Activated effector memory CD4-positive, alpha-beta T cell treated with anti-CD3 and anti-CD28 coated beads, Interleukin-2, amount 50 U/mL, for 16 hours (primary cell): ENCODE results near the gene TUBA8.
"Not testable (repeated sequence)": the region's sequence is repeated elsewhere in the genome, so short reads cannot be mapped to it uniquely, and the experiment has no call there.

Experiments used
- DNase-seq: peaks from one replicate; pipeline ENCODE4 v3.0.0-alpha.2; 2020

Gene TUBA8

GRCh38 chr22:18108187-18108586, 2.4 kb upstream of the TUBA8 start:
- DNase-seq = no peak

GRCh38 chr22:18109410-18110193, 1.0 kb upstream of the TUBA8 start:
- DNase-seq = no peak

- no peak for DNase-seq
Measured at GRCh38 chr22:18110954-18111758, 547 bp downstream of the TUBA8 start.

- DNase-seq = no peak
Measured at GRCh38 chr22:18111759-18112330, 1.2 kb downstream of the TUBA8 start.

- no peak for DNase-seq
Measured at GRCh38 chr22:18112440-18112839, 1.8 kb downstream of the TUBA8 start.

- no peak for DNase-seq
Measured at GRCh38 chr22:18113680-18114394, 3.2 kb downstream of the TUBA8 start.

GRCh38 chr22:18114495-18114894, 3.9 kb downstream of the TUBA8 start:
- no peak for DNase-seq

- DNase-seq = no peak
Measured at GRCh38 chr22:18114976-18115652, 4.5 kb downstream of the TUBA8 start.

GRCh38 chr22:18115906-18116371, 5.3 kb downstream of the TUBA8 start:
- no peak for DNase-seq

GRCh38 chr22:18116634-18117033, 6.0 kb downstream of the TUBA8 start:
- no peak for DNase-seq

- DNase-seq = no peak
Measured at GRCh38 chr22:18118345-18118915, 7.8 kb downstream of the TUBA8 start.

- no peak for DNase-seq
Measured at GRCh38 chr22:18119409-18120110, 9.0 kb downstream of the TUBA8 start.

GRCh38 chr22:18120857-18121256, 10.2 kb downstream of the TUBA8 start:
- DNase-seq = no peak

GRCh38 chr22:18121506-18121905, 10.9 kb downstream of the TUBA8 start:
- DNase-seq = no peak

- DNase-seq = no peak
Measured at GRCh38 chr22:18121954-18122554, 11.4 kb downstream of the TUBA8 start.

- DNase-seq = not testable (repeated sequence)
Measured at GRCh38 chr22:18123476-18124025, 12.9 kb downstream of the TUBA8 start.

GRCh38 chr22:18126606-18127005, 16.0 kb downstream of the TUBA8 start:
- no peak for DNase-seq

- DNase-seq = no peak
Measured at GRCh38 chr22:18130018-18130417, 19.4 kb downstream of the TUBA8 start.

GRCh38 chr22:18130699-18131429, 20.3 kb downstream of the TUBA8 start:
- no peak for DNase-seq

- no peak for DNase-seq
Measured at GRCh38 chr22:18133452-18133851, 22.8 kb downstream of the TUBA8 start.
